ENCODE measurements around the gene LIFR.
"Not testable (repeated sequence)": the region's sequence is repeated elsewhere in the genome, so short reads cannot be mapped to it uniquely, and the experiment has no call there.

The LIFR gene

GRCh38 chr5:38582975-38583319 lies 26.5 kb upstream of the LIFR start:
- no peak for DNase-seq (ENCODE audit: low read depth in 3 of 3, low spot score in 1 of 3)

- DNase-seq (ENCODE audit: low read depth in 3 of 3, low spot score in 1 of 3) = no peak
These were observed 26.0 kb upstream of the LIFR start for GRCh38 chr5:38582293-38582974.

- no peak for DNase-seq (ENCODE audit: low read depth in 3 of 3, low spot score in 1 of 3)
These were observed 25.2 kb upstream of the LIFR start for GRCh38 chr5:38581597-38581996.

- no peak for DNase-seq (ENCODE audit: low read depth in 3 of 3, low spot score in 1 of 3)
These were observed 22.7 kb upstream of the LIFR start for GRCh38 chr5:38579105-38579504.

GRCh38 chr5:38576961-38577684 lies 20.7 kb upstream of the LIFR start:
- DNase-seq (ENCODE audit: low read depth in 3 of 3, low spot score in 1 of 3) = no peak

GRCh38 chr5:38576442-38576841 lies 20.0 kb upstream of the LIFR start:
- DNase-seq (ENCODE audit: low read depth in 3 of 3, low spot score in 1 of 3) = no peak

GRCh38 chr5:38575476-38575875 lies 19.0 kb upstream of the LIFR start:
- no peak for DNase-seq (ENCODE audit: low read depth in 3 of 3, low spot score in 1 of 3)

GRCh38 chr5:38574009-38574408 lies 17.6 kb upstream of the LIFR start:
- no peak for DNase-seq (ENCODE audit: low read depth in 3 of 3, low spot score in 1 of 3)

GRCh38 chr5:38573521-38573920 lies 17.1 kb upstream of the LIFR start:
- no peak for DNase-seq (ENCODE audit: low read depth in 3 of 3, low spot score in 1 of 3)

GRCh38 chr5:38569180-38569579 lies 12.7 kb upstream of the LIFR start:
- DNase-seq (ENCODE audit: low read depth in 3 of 3, low spot score in 1 of 3) = no peak

- DNase-seq (ENCODE audit: low read depth in 3 of 3, low spot score in 1 of 3) = not testable (repeated sequence)
These were observed 10.9 kb upstream of the LIFR start for GRCh38 chr5:38567306-38567705.

- DNase-seq (ENCODE audit: low read depth in 3 of 3, low spot score in 1 of 3) = no peak
These were observed 7.2 kb upstream of the LIFR start for GRCh38 chr5:38563624-38564023.

- DNase-seq (ENCODE audit: low read depth in 3 of 3, low spot score in 1 of 3) = no peak
These were observed 6.2 kb upstream of the LIFR start for GRCh38 chr5:38562444-38563210.

- DNase-seq (ENCODE audit: low read depth in 3 of 3, low spot score in 1 of 3) = no peak
These were observed 3.0 kb upstream of the LIFR start for GRCh38 chr5:38559428-38559827.

GRCh38 chr5:38557792-38558191 lies 1.3 kb upstream of the LIFR start:
- DNase-seq (ENCODE audit: low read depth in 3 of 3, low spot score in 1 of 3) = no peak

GRCh38 chr5:38557308-38557710 lies 863 bp upstream of the LIFR start:
- DNase-seq (ENCODE audit: low read depth in 3 of 3, low spot score in 1 of 3) = no peak

GRCh38 chr5:38556088-38556598 lies 303 bp downstream of the LIFR start:
- DNase-seq (ENCODE audit: low read depth in 3 of 3, low spot score in 1 of 3) = no peak

- DNase-seq (ENCODE audit: low read depth in 3 of 3, low spot score in 1 of 3) = no peak
These were observed 925 bp downstream of the LIFR start for GRCh38 chr5:38555354-38556087.

GRCh38 chr5:38554861-38555260 lies 1.6 kb downstream of the LIFR start:
- DNase-seq (ENCODE audit: low read depth in 3 of 3, low spot score in 1 of 3) = no peak

GRCh38 chr5:38554403-38554802 lies 2.0 kb downstream of the LIFR start:
- DNase-seq (ENCODE audit: low read depth in 3 of 3, low spot score in 1 of 3) = no peak

- no peak for DNase-seq (ENCODE audit: low read depth in 3 of 3, low spot score in 1 of 3)
These were observed 3.4 kb downstream of the LIFR start for GRCh38 chr5:38553001-38553521.
